NCI-H1930 (cell line): ENCODE measurements around the gene ATG101.

Experiments
- DNase-seq, 2 experiments: peaks; one replicate each; lab custom pipeline; 2025; lab: John Stamatoyannopoulos, UW

The ATG101 gene

DNA sequence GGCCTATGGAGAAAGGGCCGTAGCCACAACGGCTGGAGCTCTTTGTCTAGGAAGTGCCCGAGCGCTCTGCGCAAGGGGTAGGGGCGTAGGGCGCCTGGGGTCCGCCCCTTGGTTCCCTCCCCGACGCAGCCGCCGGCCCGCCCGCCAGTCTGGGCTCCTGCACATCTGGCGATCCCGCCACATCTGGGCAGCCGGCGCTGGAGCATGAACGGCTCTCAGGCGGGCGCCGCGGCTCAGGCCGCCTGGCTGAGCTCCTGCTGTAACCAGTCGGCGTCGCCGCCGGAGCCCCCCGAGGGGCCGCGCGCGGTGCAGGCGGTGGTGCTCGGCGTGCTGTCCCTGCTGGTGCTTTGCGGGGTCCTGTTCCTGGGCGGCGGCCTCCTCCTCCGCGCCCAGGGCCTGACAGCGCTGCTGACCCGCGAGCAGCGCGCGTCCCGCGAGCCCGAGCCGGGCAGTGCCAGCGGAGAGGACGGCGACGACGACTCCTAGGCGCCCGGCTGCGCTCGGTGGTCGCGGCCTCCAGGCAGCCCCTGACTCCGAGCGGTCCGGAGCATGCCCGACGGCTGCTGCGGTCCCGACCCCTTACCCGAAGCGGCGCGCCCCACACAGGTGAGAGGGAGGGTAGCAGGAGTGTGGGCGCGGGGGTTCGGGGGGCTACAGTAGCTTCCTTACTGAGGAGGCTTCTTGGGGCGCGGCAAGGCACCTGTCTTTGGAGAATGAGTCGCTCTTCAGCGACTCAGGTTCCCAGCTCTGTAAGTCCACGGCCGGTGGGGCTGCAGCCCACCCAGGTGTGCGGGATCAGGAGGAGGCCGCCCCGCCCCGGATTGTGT, 10.0 kb downstream of the ATG101 start, which contains the start of gene SMIM41:
TSS of gene SMIM41 (plus strand) at position 129 of the 827 bp plus-strand sequence. CDS start at position 205, 76 bp downstream.
- no peak for DNase-seq

DNA sequence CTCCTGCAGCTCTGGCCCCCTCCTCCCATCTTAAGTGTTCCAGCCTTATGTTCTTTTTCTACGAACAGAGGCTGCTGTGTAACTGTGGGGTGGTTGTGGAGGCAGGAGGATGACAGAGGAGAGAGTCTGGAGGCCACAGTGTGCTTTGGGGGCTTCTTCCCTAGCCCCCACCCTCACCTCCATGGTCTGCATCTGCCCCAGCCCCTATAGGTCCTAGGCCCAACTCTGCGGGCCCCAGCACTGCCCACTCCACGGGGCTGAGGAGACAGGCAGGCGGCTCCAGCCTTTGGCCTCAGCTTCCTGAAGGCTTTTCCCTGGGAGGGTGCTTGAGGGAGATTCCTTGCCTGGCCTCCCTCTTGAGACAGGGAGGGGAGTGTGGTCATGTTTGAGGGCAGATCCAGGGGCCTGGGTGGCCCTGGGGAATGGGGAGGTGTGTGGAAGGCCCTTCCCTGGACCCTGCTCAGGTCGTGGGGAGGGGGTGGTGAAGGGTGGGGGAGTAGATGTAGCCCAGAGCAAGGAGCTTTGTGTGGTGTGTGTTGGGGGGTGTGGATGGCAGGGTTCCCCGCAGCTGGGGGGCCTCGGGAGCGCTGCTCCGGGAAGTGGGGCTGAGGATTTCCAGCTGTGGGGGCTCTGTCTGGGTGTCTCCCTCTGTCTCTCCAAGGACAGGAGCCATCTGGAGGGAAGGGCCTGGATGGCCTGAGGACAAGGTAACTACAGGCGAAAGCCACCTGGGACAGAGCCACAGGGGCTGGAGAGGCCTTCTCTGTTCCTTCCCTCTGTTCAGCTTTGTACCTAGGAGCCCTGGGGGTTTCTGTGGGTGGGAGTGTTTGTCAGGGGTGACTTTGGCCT, 10.8 kb downstream of the ATG101 start:
- no peak for DNase-seq

GRCh38 chr12:52081263-52081733, 11.5 kb downstream of the ATG101 start:
- DNase-seq: no peak

GRCh38 chr12:52082026-52082668, 12.4 kb downstream of the ATG101 start:
- DNase-seq: no peak

- DNase-seq: no peak
These were observed 12.8 kb downstream of the ATG101 start for GRCh38 chr12:52082669-52082987.

- peak; percentile 14 to 39 for DNase-seq
These were observed 13.3 kb downstream of the ATG101 start for GRCh38 chr12:52082988-52083637.

GRCh38 chr12:52083638-52083996, 13.8 kb downstream of the ATG101 start:
- DNase-seq: no peak

GRCh38 chr12:52084491-52085231, 14.9 kb downstream of the ATG101 start:
- no peak for DNase-seq

- no peak for DNase-seq
These were observed 16.0 kb downstream of the ATG101 start for GRCh38 chr12:52085682-52086180.

GRCh38 chr12:52086366-52086765, 16.6 kb downstream of the ATG101 start:
- no peak for DNase-seq

DNA sequence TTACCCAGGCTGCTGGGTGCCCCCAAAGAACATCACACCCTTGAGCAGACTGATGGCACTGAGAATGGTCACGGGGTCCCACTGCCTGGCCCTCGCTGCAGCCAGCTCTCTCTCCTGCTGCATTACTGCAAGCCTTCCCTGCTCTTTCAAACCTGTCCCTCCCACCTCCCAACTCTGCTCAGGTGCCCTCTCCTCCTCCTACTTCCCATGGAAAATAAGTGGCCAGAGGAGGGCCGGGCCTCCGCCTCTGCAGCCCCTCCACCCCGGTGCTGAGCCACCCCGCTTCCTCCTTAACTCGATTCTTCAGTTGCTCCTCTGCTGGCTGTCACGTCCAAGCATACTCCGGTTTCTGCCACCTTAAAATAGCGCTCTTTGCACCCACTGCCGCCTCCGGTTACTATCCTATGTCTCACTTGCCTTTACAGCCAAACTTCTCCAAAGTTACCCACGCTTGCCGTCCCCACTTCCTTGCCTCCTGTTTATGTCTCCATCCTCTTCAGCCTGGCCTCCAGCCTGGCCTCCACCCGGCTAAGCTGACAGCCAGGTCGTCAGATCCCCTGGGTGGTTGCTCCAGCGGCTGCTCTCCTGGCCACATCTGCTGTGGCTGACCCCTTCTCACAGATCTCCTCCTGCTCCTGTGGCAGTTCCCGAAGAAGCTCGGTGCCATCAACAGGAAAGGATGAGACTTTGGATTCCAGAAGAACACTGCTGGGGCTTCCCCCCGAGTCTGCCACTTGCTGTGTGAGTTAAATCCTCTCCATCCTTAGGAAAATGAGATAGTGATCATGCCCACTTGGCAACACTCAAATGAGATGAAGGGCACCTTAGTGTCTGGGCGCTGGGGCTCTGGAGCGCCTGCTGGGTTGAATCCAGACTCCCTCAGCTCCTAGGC, 17.4 kb downstream of the ATG101 start:
- DNase-seq: no peak

DNA sequence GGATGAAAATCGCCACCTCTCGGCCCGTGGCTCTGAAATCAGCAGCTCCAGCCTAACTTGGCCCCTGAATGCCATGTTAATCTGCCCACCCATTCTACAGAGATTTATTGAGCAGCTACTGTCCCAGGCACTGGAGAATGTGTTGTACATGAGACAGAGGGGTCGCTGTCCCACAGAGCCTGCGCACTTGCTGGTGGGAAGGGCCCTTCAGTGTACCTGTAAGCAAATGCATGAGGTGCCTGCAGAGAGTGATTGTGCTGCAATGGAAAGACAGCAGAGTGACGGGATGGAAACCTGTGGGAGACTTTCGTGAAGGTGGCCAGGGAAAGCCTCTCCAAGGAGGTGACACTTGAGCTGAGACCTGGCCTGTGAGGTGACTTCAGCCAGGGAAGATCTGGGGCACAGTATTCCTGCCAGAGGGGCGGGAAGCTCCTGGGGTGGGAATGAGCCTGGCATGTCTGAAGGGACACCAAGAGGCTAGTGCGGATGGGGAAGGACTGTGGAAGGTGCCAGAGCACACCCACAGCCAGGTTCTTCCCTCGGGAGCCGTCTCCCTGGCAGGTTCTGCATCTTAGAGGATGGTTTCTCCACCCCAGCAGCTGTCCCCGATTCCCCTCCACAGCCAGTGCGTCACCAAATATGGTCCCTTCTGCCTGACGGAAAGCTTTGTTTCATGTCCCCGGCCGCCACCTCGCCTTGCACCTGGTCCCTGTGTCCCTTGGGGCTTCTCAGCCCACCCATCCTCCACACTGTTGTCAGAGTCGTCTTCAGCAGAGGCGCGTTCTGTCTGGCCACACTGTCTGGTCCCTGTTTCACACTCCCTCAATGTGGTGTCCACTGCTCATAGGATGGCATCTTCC, 18.4 kb downstream of the ATG101 start:
- no peak for DNase-seq

GRCh38 chr12:52089491-52089890, 19.7 kb downstream of the ATG101 start:
- no peak for DNase-seq

DNA sequence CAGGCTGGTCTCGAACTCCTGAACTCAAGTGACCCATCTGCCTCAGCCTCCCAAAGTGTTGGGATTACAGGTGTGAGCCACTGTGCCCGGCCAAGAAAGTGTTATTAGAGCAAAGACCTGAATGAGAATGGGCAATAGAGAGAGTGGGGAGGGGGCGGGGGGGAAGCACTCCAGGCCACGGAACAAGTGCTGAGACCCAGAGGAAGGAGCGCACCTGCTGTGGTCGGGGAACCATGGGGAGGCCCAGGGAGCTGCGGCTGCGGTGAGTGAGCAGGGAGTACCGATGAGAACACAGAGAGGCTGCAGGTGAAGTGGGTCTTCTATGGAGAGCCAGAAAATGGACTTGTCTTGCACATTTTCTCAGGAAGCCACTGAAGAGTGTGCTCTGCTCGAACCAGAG, 20.5 kb downstream of the ATG101 start:
- no peak for DNase-seq

DNA sequence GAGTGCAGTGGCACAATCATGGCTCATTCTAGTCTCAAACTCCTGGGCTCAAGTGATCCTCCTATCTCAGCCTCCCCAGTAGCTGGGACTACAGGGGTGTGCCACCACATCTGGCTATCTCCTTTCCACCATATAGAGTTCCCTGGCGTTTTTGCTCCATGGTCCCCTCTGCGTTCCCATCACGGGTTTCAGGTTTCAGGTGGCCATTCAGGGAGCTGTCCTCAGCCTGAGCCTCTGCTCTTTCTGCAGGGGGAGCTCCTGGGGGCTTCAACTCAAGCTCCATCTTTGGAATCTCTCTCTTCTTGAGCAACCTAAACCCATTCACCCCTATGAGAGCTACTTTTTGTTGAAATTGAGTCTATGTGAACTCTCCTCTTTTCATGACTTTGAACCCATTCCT, 21.3 kb downstream of the ATG101 start:
- DNase-seq: no peak

- no peak for DNase-seq
These were observed 22.1 kb downstream of the ATG101 start for GRCh38 chr12:52091869-52092268.

- DNase-seq: no peak
These were observed 23.6 kb downstream of the ATG101 start for GRCh38 chr12:52093346-52093745.

GRCh38 chr12:52096332-52097044, 26.7 kb downstream of the ATG101 start:
- no peak for DNase-seq
